Measurements from ENCODE around the gene JAM3.

GRCh38 chr11:134151083-134151747 lies 82.3 kb downstream of the JAM3 start:
- TF ChIP-seq, protein P1, sequence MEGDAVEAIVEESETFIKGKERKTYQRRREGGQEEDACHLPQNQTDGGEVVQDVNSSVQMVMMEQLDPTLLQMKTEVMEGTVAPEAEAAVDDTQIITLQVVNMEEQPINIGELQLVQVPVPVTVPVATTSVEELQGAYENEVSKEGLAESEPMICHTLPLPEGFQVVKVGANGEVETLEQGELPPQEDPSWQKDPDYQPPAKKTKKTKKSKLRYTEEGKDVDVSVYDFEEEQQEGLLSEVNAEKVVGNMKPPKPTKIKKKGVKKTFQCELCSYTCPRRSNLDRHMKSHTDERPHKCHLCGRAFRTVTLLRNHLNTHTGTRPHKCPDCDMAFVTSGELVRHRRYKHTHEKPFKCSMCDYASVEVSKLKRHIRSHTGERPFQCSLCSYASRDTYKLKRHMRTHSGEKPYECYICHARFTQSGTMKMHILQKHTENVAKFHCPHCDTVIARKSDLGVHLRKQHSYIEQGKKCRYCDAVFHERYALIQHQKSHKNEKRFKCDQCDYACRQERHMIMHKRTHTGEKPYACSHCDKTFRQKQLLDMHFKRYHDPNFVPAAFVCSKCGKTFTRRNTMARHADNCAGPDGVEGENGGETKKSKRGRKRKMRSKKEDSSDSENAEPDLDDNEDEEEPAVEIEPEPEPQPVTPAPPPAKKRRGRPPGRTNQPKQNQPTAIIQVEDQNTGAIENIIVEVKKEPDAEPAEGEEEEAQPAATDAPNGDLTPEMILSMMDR (IDR thresholded peaks at IDR 0.05) = no peak
- TF ChIP-seq POLR2A (IDR thresholded peaks at IDR 0.05) = no peak
